GM12874 (cell line): ENCODE data around the gene COL17A1.

Source experiments
- CTCF ChIP-seq: IDR thresholded peaks from 2 replicates; pipeline ENCODE4 v1.5.1; 2011; ENCODE audit warnings: low read depth, mild to moderate bottlenecking, control low read depth, low read length, moderate library complexity; ENCODE audit not compliant: insufficient read depth

The COL17A1 gene

GRCh38 chr10:104077663-104078151 lies 8.0 kb downstream of the COL17A1 start:
- TF ChIP-seq CTCF, result no peak

- no peak for TF ChIP-seq CTCF
These were observed 8.4 kb downstream of the COL17A1 start for GRCh38 chr10:104077247-104077646.

GRCh38 chr10:104076743-104077160 lies 8.9 kb downstream of the COL17A1 start:
- TF ChIP-seq CTCF, result no peak

GRCh38 chr10:104074505-104074904 lies 11.2 kb downstream of the COL17A1 start:
- TF ChIP-seq CTCF, result no peak

- TF ChIP-seq CTCF, result no peak
These were observed 12.9 kb downstream of the COL17A1 start for GRCh38 chr10:104072786-104073185.

- no peak for TF ChIP-seq CTCF
These were observed 16.1 kb downstream of the COL17A1 start for GRCh38 chr10:104069613-104070012.

GRCh38 chr10:104067525-104067924 lies 18.2 kb downstream of the COL17A1 start:
- TF ChIP-seq CTCF, result no peak
